ENCODE measurements around the gene FBXO42. TPM values are rescaled to one million over a fixed set of nuclear protein-coding genes. Genes with fewer than 3 reads are reported as not detected.

FBXO42 gene
- total and polyA plus RNA-seq, 2 experiments from 2014 or later, result 6.0 to 20.7 TPM

- Mint-ChIP-seq H3K4me3 (no peak overlapping the region), H3K36me3 (ENCODE audit: low read depth) (peaks cover 8% of the 10 kb centered on the region; the same call in 2 of the 3 replicates), H3K4me1 (peaks cover 2% of the 10 kb centered on the region; the same call in 1 of the 3 replicates), H3K27ac (no peak overlapping the region), H3K27me3 (ENCODE audit: insufficient read depth, low read depth, poor library complexity) (no peaks in the 10 kb centered on the region), H3K9me3 (no peaks in the 10 kb centered on the region)
- no peaks in the 10 kb centered on the region for H3K4me1 ChIP-seq (ENCODE audit: insufficient read depth)
- no peaks in the 10 kb centered on the region for H3K9me2 ChIP-seq (ENCODE audit: insufficient read depth)
- no peak overlapping the region for H3K4me2 ChIP-seq
- H4K20me1 ChIP-seq (replicated peaks; ENCODE audit: insufficient read depth), result peaks cover 5% of the 10 kb centered on the region
- H3K79me2 ChIP-seq (replicated peaks; ENCODE audit: insufficient read depth), result no peaks in the 10 kb centered on the region
- no peaks in the 10 kb centered on the region for H3K27me3 ChIP-seq (ENCODE audit: insufficient read depth)
- H3K4me3 ChIP-seq, result no peak overlapping the region
- TF ChIP-seq ZNF114 (CRISPR knock-in tag; IDR thresholded peaks at IDR 0.05) (no peak), EZH2phosphoT487 (IDR thresholded peaks at IDR 0.05; ENCODE audit: unreplicated experiment) (no peak), STAT1 (IDR thresholded peaks at IDR 0.05; ENCODE audit: unreplicated experiment) (no peak), POLR2AphosphoS5 (IDR thresholded peaks at IDR 0.05; ENCODE audit: low read depth) (no peak), EZH2 (IDR thresholded peaks at IDR 0.05; ENCODE audit: low read depth, unreplicated experiment) (no peak), CREB1 (CRISPR knock-in tag; IDR thresholded peaks at IDR 0.05; ENCODE audit: low read depth) (no peak), ZNF331 (CRISPR knock-in tag; IDR thresholded peaks at IDR 0.05; ENCODE audit: low read depth) (no peak), NANOG (IDR thresholded peaks at IDR 0.05; ENCODE audit: borderline replicate concordance) (no peak), JUNB (IDR thresholded peaks at IDR 0.05; ENCODE audit: unreplicated experiment) (no peak)
- TF ChIP-seq, protein P1, sequence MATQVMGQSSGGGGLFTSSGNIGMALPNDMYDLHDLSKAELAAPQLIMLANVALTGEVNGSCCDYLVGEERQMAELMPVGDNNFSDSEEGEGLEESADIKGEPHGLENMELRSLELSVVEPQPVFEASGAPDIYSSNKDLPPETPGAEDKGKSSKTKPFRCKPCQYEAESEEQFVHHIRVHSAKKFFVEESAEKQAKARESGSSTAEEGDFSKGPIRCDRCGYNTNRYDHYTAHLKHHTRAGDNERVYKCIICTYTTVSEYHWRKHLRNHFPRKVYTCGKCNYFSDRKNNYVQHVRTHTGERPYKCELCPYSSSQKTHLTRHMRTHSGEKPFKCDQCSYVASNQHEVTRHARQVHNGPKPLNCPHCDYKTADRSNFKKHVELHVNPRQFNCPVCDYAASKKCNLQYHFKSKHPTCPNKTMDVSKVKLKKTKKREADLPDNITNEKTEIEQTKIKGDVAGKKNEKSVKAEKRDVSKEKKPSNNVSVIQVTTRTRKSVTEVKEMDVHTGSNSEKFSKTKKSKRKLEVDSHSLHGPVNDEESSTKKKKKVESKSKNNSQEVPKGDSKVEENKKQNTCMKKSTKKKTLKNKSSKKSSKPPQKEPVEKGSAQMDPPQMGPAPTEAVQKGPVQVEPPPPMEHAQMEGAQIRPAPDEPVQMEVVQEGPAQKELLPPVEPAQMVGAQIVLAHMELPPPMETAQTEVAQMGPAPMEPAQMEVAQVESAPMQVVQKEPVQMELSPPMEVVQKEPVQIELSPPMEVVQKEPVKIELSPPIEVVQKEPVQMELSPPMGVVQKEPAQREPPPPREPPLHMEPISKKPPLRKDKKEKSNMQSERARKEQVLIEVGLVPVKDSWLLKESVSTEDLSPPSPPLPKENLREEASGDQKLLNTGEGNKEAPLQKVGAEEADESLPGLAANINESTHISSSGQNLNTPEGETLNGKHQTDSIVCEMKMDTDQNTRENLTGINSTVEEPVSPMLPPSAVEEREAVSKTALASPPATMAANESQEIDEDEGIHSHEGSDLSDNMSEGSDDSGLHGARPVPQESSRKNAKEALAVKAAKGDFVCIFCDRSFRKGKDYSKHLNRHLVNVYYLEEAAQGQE (IDR thresholded peaks at IDR 0.05; ENCODE audit: unreplicated experiment), result no peak
- TF ChIP-seq, protein P2, sequence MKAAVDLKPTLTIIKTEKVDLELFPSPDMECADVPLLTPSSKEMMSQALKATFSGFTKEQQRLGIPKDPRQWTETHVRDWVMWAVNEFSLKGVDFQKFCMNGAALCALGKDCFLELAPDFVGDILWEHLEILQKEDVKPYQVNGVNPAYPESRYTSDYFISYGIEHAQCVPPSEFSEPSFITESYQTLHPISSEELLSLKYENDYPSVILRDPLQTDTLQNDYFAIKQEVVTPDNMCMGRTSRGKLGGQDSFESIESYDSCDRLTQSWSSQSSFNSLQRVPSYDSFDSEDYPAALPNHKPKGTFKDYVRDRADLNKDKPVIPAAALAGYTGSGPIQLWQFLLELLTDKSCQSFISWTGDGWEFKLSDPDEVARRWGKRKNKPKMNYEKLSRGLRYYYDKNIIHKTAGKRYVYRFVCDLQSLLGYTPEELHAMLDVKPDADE (IDR thresholded peaks at IDR 0.05), result no peak
- TF ChIP-seq, protein P3, sequence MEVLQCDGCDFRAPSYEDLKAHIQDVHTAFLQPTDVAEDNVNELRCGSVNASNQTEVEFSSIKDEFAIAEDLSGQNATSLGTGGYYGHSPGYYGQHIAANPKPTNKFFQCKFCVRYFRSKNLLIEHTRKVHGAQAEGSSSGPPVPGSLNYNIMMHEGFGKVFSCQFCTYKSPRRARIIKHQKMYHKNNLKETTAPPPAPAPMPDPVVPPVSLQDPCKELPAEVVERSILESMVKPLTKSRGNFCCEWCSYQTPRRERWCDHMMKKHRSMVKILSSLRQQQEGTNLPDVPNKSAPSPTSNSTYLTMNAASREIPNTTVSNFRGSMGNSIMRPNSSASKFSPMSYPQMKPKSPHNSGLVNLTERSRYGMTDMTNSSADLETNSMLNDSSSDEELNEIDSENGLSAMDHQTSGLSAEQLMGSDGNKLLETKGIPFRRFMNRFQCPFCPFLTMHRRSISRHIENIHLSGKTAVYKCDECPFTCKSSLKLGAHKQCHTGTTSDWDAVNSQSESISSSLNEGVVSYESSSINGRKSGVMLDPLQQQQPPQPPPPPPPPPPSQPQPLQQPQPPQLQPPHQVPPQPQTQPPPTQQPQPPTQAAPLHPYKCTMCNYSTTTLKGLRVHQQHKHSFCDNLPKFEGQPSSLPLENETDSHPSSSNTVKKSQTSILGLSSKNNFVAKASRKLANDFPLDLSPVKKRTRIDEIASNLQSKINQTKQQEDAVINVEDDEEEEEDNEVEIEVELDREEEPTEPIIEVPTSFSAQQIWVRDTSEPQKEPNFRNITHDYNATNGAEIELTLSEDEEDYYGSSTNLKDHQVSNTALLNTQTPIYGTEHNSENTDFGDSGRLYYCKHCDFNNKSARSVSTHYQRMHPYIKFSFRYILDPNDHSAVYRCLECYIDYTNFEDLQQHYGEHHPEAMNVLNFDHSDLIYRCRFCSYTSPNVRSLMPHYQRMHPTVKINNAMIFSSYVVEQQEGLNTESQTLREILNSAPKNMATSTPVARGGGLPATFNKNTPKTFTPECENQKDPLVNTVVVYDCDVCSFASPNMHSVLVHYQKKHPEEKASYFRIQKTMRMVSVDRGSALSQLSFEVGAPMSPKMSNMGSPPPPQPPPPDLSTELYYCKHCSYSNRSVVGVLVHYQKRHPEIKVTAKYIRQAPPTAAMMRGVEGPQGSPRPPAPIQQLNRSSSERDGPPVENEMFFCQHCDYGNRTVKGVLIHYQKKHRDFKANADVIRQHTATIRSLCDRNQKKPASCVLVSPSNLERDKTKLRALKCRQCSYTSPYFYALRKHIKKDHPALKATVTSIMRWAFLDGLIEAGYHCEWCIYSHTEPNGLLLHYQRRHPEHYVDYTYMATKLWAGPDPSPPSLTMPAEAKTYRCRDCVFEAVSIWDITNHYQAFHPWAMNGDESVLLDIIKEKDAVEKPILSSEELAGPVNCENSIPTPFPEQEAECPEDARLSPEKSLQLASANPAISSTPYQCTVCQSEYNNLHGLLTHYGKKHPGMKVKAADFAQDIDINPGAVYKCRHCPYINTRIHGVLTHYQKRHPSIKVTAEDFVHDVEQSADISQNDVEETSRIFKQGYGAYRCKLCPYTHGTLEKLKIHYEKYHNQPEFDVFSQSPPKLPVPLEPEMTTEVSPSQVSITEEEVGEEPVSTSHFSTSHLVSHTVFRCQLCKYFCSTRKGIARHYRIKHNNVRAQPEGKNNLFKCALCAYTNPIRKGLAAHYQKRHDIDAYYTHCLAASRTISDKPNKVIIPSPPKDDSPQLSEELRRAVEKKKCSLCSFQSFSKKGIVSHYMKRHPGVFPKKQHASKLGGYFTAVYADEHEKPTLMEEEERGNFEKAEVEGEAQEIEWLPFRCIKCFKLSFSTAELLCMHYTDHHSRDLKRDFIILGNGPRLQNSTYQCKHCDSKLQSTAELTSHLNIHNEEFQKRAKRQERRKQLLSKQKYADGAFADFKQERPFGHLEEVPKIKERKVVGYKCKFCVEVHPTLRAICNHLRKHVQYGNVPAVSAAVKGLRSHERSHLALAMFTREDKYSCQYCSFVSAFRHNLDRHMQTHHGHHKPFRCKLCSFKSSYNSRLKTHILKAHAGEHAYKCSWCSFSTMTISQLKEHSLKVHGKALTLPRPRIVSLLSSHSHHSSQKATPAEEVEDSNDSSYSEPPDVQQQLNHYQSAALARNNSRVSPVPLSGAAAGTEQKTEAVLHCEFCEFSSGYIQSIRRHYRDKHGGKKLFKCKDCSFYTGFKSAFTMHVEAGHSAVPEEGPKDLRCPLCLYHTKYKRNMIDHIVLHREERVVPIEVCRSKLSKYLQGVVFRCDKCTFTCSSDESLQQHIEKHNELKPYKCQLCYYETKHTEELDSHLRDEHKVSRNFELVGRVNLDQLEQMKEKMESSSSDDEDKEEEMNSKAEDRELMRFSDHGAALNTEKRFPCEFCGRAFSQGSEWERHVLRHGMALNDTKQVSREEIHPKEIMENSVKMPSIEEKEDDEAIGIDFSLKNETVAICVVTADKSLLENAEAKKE (CRISPR knock-in tag; IDR thresholded peaks at IDR 0.05), result no peak
- TF ChIP-seq, protein P4, sequence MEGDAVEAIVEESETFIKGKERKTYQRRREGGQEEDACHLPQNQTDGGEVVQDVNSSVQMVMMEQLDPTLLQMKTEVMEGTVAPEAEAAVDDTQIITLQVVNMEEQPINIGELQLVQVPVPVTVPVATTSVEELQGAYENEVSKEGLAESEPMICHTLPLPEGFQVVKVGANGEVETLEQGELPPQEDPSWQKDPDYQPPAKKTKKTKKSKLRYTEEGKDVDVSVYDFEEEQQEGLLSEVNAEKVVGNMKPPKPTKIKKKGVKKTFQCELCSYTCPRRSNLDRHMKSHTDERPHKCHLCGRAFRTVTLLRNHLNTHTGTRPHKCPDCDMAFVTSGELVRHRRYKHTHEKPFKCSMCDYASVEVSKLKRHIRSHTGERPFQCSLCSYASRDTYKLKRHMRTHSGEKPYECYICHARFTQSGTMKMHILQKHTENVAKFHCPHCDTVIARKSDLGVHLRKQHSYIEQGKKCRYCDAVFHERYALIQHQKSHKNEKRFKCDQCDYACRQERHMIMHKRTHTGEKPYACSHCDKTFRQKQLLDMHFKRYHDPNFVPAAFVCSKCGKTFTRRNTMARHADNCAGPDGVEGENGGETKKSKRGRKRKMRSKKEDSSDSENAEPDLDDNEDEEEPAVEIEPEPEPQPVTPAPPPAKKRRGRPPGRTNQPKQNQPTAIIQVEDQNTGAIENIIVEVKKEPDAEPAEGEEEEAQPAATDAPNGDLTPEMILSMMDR (conservative IDR thresholded peaks at IDR 0.05; ENCODE audit: low read depth in 2 of 2), result no peak
- ATAC-seq (no peak), DNase-seq (ENCODE audit: low spot score) (no peak)
- H3K36me3 ChIP-seq (ENCODE audit: insufficient read depth), result peaks cover 8% of the 10 kb centered on the region; the same call in 1 of the 2 replicates
- no peak overlapping the region for H3K27ac ChIP-seq (ENCODE audit: low read depth)
- no peak overlapping the region for H2AFZ ChIP-seq
- H3F3A ChIP-seq (replicated peaks; ENCODE audit: low read depth), result peaks cover 4% of the 10 kb centered on the region
These were observed 104.3 kb downstream of the FBXO42 start for GRCh38 chr1:16248007-16248436.
